ENCODE data around the gene DYRK2.

Gene DYRK2

GRCh38 chr12:67690656-67691055 is 42.1 kb downstream of the DYRK2 start:
- Histone ChIP-seq H3K36me3 (replicated peaks) (no peaks in the 10 kb centered on the region), H3K4me1 (peaks cover 3% of the 10 kb centered on the region; the same call in 1 of the 2 replicates)
- in situ Hi-C loops (cut with MboI; ENCODE audit: low sequenced_read_pairs) = no loop called here

GRCh38 chr12:67691220-67691619 is 42.7 kb downstream of the DYRK2 start:
- H3K36me3 ChIP-seq (replicated peaks) = no peaks in the 10 kb centered on the region
- 0 out of 2 replicates have a peak, but pooled peaks cover 2% of the 10 kb centered on the region for H3K27me3 ChIP-seq (ENCODE audit: low read depth)
- no peak for DNase-seq (ENCODE audit: low spot score in 2 of 2)
- no peaks in the 10 kb centered on the region for H3K9me3 ChIP-seq
- H3K4me3 ChIP-seq = no peak overlapping the region
- in situ Hi-C loops (cut with MboI; ENCODE audit: low sequenced_read_pairs) = no loop called here
- no peaks in the 10 kb centered on the region for H3K4me1 ChIP-seq

More at GRCh38 chr12:67690656-67691055, 42.1 kb downstream of the DYRK2 start:
- H3K27me3 ChIP-seq (ENCODE audit: low read depth) = 0 out of 2 replicates have a peak, but pooled peaks cover 2% of the 10 kb centered on the region
- H3K4me3 ChIP-seq = no peak overlapping the region
- no peaks in the 10 kb centered on the region for H3K9me3 ChIP-seq
- no peak for DNase-seq (ENCODE audit: low spot score in 2 of 2)

DNA sequence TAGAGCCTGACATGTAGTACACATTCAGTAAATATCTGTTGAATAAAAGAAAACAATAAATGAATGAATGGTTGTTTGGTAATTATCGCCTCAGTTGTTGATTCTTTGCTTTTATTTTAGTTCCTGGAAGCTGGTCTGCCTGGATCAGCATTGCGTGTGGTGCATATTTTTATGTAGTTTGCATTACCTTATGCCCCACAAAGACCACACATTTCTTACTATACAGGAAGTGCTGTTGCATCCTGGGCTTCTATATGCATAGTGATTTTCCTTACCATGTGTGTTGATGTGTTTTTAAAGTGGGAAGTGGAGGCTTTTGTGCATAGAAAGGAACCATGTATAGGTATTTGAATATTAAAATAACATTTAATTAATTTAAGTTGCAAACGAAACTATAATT is 43.6 kb downstream of the DYRK2 start:
- no peaks in the 10 kb centered on the region for H3K36me3 ChIP-seq (replicated peaks)
- 0 out of 2 replicates have a peak, but pooled peaks cover 2% of the 10 kb centered on the region for H3K27me3 ChIP-seq (ENCODE audit: low read depth)
- H3K4me3 ChIP-seq = no peak overlapping the region
- no peaks in the 10 kb centered on the region for H3K4me1 ChIP-seq
- in situ Hi-C loops (cut with MboI; ENCODE audit: low sequenced_read_pairs) = no loop called here
- no peaks in the 10 kb centered on the region for H3K9me3 ChIP-seq
- DNase-seq (ENCODE audit: low spot score in 2 of 2) = no peak

DNA sequence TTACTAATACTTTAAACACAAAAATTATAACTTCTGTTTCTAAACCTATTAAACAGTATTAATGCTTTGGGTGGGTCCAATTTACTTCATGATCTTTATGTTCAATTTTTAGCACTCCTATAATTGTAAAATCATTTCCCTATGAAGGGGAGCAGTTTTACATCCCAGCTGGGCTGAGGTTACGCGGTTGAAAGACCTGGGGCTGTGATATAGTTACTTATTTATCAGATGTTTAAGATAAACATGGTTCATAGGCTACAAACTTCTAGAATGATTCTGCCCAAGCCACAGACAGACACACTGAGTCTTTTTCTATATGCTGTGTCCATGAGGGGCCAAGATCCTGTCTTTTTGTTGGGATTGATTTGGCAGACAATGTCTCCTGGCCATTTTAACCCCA is 44.4 kb downstream of the DYRK2 start:
- Histone ChIP-seq H3K9me3 (no peaks in the 10 kb centered on the region), H3K4me1 (no peaks in the 10 kb centered on the region), H3K36me3 (replicated peaks) (no peaks in the 10 kb centered on the region), H3K27me3 (ENCODE audit: low read depth) (0 out of 2 replicates have a peak, but pooled peaks cover 2% of the 10 kb centered on the region), H3K4me3 (no peak overlapping the region)
- DNase-seq (ENCODE audit: low spot score in 2 of 2) = no peak
- in situ Hi-C loops (cut with MboI; ENCODE audit: low sequenced_read_pairs) = no loop called here

DNA sequence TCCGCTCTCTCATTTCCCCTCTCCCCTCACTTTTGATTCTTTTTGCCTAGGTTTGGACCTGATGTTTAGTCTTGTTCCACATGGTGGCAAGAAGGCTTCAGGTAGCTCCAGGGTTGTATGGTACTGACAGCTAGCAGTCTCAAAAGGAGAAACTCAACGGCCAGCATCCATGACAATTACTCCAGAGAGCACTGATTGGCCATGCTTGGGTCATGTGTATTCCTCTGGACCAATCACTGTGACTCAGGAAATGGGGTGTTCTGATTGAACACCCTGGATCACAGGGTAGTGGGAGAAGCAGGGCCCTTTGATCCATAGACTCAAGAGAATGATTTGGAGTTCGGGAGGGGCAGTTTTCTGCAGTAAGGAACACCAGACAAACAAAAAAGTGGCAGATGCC is 45.3 kb downstream of the DYRK2 start:
- Histone ChIP-seq H3K27me3 (ENCODE audit: low read depth) (0 out of 2 replicates have a peak, but pooled peaks cover 2% of the 10 kb centered on the region), H3K9me3 (no peaks in the 10 kb centered on the region), H3K4me1 (no peaks in the 10 kb centered on the region), H3K4me3 (no peak overlapping the region), H3K36me3 (replicated peaks) (no peaks in the 10 kb centered on the region)
- in situ Hi-C loops (cut with MboI; ENCODE audit: low sequenced_read_pairs) = no loop called here
- no peak for DNase-seq (ENCODE audit: low spot score in 2 of 2)

GRCh38 chr12:67694306-67694900 is 45.9 kb downstream of the DYRK2 start:
- Histone ChIP-seq H3K9me3 (no peaks in the 10 kb centered on the region), H3K4me1 (no peaks in the 10 kb centered on the region), H3K27me3 (ENCODE audit: low read depth) (0 out of 2 replicates have a peak, but pooled peaks cover 5% of the 10 kb centered on the region), H3K36me3 (replicated peaks) (no peaks in the 10 kb centered on the region), H3K4me3 (no peak overlapping the region)
- in situ Hi-C loops (cut with MboI; ENCODE audit: low sequenced_read_pairs) = no loop called here
- no peak for DNase-seq (ENCODE audit: low spot score in 2 of 2)

DNA sequence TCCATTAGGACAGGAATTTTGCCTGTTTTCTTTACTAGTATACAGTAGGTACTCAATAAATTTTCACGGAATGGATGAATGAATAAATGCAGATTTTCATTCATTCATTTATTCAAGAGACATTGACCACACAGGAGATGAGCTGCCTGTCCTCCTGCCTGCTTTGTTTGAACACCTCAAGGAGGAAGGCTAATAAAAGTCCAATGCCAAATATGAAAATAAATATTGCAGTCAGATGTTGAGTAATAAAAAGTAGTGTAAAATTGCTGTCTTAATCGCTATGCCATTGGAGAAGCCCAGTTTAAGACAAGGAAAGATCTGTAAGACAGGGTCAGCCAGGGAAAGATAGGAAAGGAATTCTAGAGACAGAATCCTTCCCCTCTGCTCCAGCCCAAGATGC is 47.4 kb downstream of the DYRK2 start:
- Histone ChIP-seq H3K27me3 (ENCODE audit: low read depth) (peaks cover 11% of the 10 kb centered on the region), H3K9me3 (no peaks in the 10 kb centered on the region), H3K4me1 (no peaks in the 10 kb centered on the region), H3K36me3 (replicated peaks) (no peaks in the 10 kb centered on the region), H3K4me3 (no peak overlapping the region)
- DNase-seq (ENCODE audit: low spot score in 2 of 2) = no peak
- in situ Hi-C loops (cut with MboI; ENCODE audit: low sequenced_read_pairs) = no loop called here

DNA sequence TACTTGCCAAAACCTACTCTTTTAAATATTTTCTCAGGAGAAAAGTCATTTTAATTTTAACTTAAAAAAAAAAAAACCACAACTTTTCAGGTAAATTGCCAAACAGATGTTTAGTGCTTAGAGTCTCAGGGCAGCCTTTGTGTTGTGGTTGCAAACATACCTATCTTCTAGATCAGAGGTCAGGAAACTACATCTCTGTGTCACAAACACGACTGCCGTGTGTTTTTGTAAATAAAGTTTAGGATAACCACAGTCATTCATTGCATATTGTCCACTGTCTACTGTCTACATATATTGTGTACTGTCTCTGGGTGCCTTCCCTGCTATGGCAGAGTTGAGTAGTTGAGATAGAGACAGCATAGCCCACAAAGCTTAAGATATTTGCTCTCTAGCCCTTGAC is 48.9 kb downstream of the DYRK2 start:
- Histone ChIP-seq H3K9me3 (no peaks in the 10 kb centered on the region), H3K36me3 (replicated peaks) (no peaks in the 10 kb centered on the region), H3K4me1 (no peaks in the 10 kb centered on the region), H3K4me3 (no peak overlapping the region), H3K27me3 (ENCODE audit: low read depth) (peaks cover 11% of the 10 kb centered on the region)
- no peak for DNase-seq (ENCODE audit: low spot score in 2 of 2)
- in situ Hi-C loops (cut with MboI; ENCODE audit: low sequenced_read_pairs) = no loop called here

DNA sequence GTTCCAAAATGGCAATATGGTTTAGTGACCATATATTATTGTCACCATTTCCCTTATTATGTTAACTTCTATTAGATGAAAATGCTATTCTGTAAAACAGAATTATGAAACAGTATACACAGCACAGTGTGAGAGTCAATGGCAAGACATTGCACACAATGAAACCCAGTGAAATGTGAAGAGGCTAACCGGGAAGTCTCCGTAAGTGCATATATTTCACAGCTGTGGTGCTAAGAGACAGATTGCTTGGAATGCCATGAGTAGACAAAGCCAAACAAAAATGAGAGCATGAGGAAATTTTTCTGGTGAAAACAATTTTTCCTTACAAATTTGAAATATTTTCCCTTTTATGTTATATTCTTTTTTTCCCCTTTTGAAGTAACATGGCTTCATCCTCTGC is 49.4 kb downstream of the DYRK2 start:
- no peaks in the 10 kb centered on the region for H3K4me1 ChIP-seq
- no peaks in the 10 kb centered on the region for H3K36me3 ChIP-seq (replicated peaks)
- no peaks in the 10 kb centered on the region for H3K9me3 ChIP-seq
- in situ Hi-C loops (cut with MboI; ENCODE audit: low sequenced_read_pairs) = no loop called here
- H3K27me3 ChIP-seq (ENCODE audit: low read depth) = peaks cover 11% of the 10 kb centered on the region
- H3K4me3 ChIP-seq = no peak overlapping the region
- no peak for DNase-seq (ENCODE audit: low spot score in 2 of 2)

DNA sequence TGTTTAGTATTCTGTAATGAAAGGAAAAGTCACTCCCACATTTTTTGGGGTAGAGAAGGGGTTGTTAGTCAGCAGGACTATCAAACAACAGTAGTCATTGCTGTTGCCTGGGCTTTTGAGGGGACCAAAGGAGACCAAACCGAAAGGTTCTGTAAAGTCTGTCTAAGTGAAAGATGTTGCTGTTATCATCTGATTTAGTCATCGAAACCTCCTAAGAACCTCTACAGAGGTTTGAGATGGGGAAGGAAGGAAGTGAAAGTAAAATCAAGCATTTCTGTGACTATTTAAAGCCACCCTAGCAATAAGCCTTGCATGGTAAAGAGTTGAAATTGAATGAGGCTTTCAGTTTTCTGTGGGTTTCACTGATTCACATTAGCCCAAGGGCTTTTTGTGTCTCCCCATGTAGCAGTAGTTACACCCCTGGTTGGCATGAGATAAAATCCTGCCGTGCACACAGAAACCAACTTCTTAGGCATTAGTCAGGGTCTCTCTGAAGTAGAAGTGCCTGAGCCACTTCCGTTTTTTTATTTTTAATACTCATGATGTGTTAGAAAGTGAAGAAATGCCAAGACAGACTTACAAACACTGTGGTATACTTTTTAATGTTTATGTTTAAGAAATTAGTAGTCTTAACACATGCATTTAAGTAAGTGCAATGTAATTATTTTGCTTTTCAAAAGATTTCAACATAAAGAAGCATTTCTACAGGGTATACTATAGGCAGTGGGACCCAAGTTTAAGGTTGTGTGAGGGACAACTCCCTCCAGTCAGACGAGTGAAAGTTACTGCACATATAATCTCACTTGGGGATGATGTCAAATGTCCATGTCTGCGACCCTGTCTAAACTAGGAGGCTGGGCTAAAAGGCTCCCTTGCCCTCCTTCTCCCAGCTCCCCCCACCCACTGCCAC is 50.4 kb downstream of the DYRK2 start:
- Histone ChIP-seq H3K4me1 (no peaks in the 10 kb centered on the region), H3K4me3 (no peak overlapping the region), H3K36me3 (replicated peaks) (no peaks in the 10 kb centered on the region), H3K27me3 (ENCODE audit: low read depth) (peaks cover 11% of the 10 kb centered on the region), H3K9me3 (no peaks in the 10 kb centered on the region)
- in situ Hi-C loops (cut with MboI; ENCODE audit: low sequenced_read_pairs) = no loop called here
- no peak for DNase-seq (ENCODE audit: low spot score in 2 of 2)

- no peaks in the 10 kb centered on the region for H3K4me1 ChIP-seq
- H3K36me3 ChIP-seq (replicated peaks) = no peaks in the 10 kb centered on the region
- no peak overlapping the region for H3K4me3 ChIP-seq
- no peak for DNase-seq (ENCODE audit: low spot score in 2 of 2)
- no peaks in the 10 kb centered on the region for H3K9me3 ChIP-seq
- in situ Hi-C loops (cut with MboI; ENCODE audit: low sequenced_read_pairs) = no loop called here
- peaks cover 11% of the 10 kb centered on the region for H3K27me3 ChIP-seq (ENCODE audit: low read depth)
Observed at GRCh38 chr12:67701121-67701520, 52.6 kb downstream of the DYRK2 start.

GRCh38 chr12:67702136-67702535 is 53.6 kb downstream of the DYRK2 start:
- H3K27me3 ChIP-seq (ENCODE audit: low read depth) = peaks cover 11% of the 10 kb centered on the region
- in situ Hi-C loops (cut with MboI; ENCODE audit: low sequenced_read_pairs) = no loop called here
- no peaks in the 10 kb centered on the region for H3K36me3 ChIP-seq (replicated peaks)
- no peaks in the 10 kb centered on the region for H3K9me3 ChIP-seq
- no peaks in the 10 kb centered on the region for H3K4me1 ChIP-seq
- DNase-seq (ENCODE audit: low spot score in 2 of 2) = no peak
- no peak overlapping the region for H3K4me3 ChIP-seq

DNA sequence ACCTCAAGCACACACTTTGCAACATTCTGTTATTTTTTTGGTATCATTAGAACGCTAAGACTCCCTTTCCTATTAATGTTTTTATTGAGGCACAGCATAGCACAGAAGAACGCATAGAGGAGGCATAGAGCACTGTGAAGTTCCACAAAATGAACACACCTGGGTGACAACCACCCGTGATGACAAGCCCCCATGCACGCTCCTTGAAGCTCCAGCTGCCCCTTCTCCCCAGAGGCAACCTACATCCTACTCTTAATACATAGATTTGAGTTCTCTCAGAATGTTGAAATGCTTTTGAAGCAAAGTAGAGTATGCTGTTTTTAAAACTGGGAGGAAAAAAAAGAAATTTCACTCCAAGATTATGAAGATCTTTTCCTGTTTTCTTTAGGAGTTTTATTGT is 55.5 kb downstream of the DYRK2 start:
- no peak for DNase-seq (ENCODE audit: low spot score in 2 of 2)
- no peaks in the 10 kb centered on the region for H3K9me3 ChIP-seq
- no peaks in the 10 kb centered on the region for H3K36me3 ChIP-seq (replicated peaks)
- in situ Hi-C loops (cut with MboI; ENCODE audit: low sequenced_read_pairs) = no loop called here
- H3K27me3 ChIP-seq (ENCODE audit: low read depth) = peaks cover 9% of the 10 kb centered on the region
- H3K4me3 ChIP-seq = no peak overlapping the region
- H3K4me1 ChIP-seq = no peaks in the 10 kb centered on the region

Data from HAP-1 (cell line).